LNCaP clone FGC (cell line): Measurements from ENCODE around the gene PDPK1.
"Not testable (repeated sequence)": the region's sequence is repeated elsewhere in the genome, so short reads cannot be mapped to it uniquely, and the experiment has no call there.

Experiments used
- DNase-seq: peaks from one replicate; pipeline ENCODE4 v3.0.0-alpha.2; 2011; ENCODE audit warnings: low read depth
- H3K4me3 ChIP-seq: 2 replicates; pipeline ENCODE4 v1.5.1; 2011; ENCODE audit warnings: mild to moderate bottlenecking, low read depth, low read length, control low read depth
- TF ChIP-seq, protein P1 (sequence below): IDR thresholded peaks from 2 replicates; pipeline ENCODE4 v1.5.1; 2012; ENCODE audit warnings: mild to moderate bottlenecking; ENCODE audit not compliant: control insufficient read depth, insufficient read depth; ENCODE audit errors: extremely low read depth

The PDPK1 gene

DNA sequence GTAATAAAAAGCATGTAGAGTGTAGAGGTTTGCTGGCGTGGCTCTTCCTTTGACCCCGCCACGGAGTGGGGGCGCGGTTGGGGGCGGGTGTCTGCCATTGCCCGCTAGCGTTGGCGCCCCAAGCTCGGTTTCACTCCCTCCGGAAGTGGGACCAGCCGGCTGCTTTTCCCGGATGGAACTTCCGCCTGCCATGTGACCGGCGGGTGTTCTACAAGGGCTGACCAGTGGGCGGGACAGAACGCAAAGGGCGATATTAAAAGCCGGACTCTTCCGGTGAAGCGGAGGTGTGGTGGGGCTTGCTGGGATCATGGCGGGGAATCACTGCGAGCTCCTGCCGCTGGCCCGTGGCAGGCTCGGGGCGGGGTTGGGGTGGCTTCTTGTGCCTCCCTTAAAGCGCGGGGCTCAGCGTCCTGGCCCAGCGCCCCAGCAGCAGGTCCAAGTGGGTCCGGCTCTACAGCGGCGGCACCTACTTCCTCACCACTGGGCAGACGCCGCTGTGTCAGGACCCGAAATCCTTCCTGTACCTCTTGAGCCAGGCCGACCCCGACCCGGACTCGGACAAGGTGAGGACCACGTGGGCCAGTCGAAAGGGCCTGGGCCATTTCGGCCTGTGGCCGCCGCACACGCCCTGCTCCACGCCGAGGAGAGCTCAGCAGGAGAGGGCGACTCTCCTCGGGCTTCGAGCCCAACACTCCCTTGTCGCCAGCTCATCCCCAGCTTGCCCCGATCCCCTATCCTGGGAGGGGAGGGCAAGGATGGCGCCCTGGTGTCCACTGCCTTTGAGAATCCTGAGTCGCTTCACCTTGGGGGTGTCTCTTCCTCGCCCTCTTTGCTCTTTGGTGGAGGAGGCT is 65.6 kb downstream of the PDPK1 start:
- H3K4me3 ChIP-seq = peak overlapping the region; percentile 94
- TF ChIP-seq, protein P1, sequence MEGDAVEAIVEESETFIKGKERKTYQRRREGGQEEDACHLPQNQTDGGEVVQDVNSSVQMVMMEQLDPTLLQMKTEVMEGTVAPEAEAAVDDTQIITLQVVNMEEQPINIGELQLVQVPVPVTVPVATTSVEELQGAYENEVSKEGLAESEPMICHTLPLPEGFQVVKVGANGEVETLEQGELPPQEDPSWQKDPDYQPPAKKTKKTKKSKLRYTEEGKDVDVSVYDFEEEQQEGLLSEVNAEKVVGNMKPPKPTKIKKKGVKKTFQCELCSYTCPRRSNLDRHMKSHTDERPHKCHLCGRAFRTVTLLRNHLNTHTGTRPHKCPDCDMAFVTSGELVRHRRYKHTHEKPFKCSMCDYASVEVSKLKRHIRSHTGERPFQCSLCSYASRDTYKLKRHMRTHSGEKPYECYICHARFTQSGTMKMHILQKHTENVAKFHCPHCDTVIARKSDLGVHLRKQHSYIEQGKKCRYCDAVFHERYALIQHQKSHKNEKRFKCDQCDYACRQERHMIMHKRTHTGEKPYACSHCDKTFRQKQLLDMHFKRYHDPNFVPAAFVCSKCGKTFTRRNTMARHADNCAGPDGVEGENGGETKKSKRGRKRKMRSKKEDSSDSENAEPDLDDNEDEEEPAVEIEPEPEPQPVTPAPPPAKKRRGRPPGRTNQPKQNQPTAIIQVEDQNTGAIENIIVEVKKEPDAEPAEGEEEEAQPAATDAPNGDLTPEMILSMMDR = no peak
- peak; percentile 85 for DNase-seq

DNA sequence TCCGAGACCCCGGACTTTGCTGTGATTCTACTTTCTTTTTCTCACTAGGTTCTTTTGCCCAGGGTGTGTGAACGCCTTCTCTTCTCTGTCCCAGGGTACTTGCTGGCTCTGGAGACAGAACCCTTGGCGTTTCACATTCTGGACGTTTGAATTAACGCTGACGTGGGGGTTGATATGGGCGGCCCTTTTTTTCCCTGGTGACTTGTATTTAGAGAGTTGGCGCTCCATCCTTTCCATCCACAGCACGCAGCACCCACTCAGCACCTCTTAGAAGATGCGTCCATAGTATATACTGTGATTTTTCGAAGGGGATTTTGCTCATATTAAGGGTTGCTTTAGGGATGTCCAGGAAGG is 66.2 kb downstream of the PDPK1 start:
- not testable (repeated sequence) for DNase-seq
- peak overlapping the region; percentile 94 for H3K4me3 ChIP-seq

DNA sequence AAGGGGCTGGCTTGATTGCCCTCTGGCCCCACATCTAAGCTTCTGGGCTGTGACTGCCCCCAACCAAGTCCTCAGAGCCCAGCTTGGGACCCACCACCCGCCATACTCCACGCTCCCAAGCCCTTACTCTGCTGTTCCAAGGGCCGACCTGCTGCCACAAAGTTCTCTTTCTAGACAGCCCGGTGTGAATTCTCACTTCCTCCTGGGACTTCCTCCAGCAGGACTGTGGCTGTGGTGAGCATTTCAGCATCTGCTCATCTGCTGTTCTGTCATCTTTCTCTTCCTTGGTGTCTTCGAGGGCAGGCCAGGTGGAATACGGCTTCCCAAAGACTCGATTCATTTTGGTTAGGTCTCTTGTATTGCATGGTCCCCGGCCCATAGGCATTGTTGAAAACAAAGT is 69.0 kb downstream of the PDPK1 start:
- not testable (repeated sequence) for H3K4me3 ChIP-seq, DNase-seq

DNA sequence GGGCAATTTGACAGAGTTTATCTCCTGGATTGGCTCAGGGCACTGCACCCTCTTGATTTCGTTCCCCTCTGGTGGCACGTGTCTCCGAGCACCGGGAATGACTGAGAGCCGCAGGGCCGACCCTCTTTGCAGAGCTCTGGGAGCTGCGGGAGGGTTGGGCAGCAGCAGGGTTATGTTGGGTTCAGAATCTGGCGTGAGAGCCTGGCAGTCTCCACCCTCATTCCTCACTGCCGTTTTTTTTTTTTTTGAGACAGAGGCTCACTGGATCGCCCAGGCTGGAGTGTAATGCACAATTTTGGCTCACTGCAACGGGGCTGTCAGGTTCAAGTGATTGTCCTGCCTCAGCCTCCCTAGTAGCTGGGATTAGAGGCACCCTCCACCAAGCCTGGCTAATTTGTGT is 71.5 kb downstream of the PDPK1 start:
- not testable (repeated sequence) for DNase-seq, H3K4me3 ChIP-seq

DNA sequence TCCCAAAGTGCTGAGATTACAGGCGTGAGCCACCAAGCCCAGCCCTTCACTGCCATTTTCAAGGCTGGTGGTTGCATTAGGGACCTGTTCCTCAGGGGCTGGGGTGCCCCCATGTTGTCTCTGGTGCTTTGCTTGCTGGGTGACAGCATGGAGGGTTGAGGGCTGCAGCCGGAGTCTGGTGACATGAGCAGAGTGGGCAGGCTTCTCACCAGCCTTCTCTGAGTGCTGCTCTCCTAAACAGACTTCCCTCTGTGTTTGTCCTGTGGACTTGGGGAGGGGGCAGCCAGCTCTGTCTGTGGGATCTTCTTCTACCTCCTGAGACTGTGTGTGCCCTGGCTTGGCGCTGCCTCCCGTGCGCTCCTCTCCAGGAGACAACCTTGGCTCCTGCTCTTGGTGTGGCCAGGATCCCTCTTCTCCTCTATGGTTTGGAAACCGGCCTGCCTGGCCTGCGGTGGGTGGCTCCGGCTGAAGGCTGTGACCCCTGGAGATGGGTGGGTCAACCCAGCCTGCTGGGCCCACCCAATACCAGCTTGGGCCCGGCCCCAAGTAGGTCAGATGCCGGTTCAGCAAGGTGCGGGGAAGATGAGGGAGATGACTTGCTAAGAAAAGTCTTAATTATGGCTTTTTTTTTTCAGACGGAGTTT is 72.1 kb downstream of the PDPK1 start:
- TF ChIP-seq, protein P1 = no peak
- DNase-seq = no peak
- H3K4me3 ChIP-seq = no peak overlapping the region

GRCh38 chr16:2610781-2611498 is 73.1 kb downstream of the PDPK1 start:
- H3K4me3 ChIP-seq = no peak overlapping the region
- no peak for DNase-seq
- TF ChIP-seq, protein P1 = no peak

DNA sequence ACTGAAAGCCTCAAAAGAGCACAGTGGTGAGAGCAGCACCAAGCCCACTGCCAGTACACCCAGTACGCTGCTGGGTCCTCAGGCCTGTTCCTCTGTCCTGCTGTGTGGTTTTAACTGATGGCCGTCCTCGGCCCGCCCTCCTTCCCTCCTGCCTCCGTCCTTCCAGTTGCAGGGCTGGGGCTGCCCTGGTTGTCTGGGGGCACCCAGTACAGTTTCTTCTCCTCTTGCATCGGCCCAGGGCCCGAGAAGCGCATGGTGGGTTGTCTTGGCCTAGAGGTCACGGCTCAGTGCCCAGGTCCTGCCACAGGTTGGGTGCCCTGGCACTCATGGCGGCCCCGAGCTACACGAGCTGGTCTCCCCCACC is 73.7 kb downstream of the PDPK1 start:
- no peak for DNase-seq
- TF ChIP-seq, protein P1 = no peak

DNA sequence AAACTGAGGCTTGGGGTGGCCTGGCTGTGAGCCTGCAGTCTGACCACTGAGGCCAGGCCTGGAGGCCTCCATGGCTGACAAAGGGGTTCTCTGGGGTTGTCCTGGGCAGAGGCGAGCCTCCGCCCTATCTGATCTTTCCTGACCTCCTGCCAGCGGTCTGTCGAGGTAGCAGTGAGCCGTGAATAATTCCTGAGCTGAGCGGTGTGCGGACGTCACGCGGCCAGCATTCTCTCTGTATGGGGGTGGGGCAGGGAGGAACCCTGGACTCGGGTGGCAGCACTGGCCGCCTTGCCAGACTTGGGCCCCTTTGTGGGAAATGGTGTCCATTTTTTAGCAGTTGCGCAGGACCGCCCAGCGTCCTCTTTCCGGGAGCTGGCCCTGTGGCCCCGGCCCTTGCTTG is 74.1 kb downstream of the PDPK1 start:
- not testable (repeated sequence) for H3K4me3 ChIP-seq, DNase-seq

More for the DNA sequence above, 73.7 kb downstream of the PDPK1 start:
- no peak overlapping the region for H3K4me3 ChIP-seq

- H3K4me3 ChIP-seq, DNase-seq: not testable (repeated sequence)
Observed at GRCh38 chr16:2613251-2613650, 75.4 kb downstream of the PDPK1 start.
